Activated CD4-positive, alpha-beta T cell treated with anti-CD3 and anti-CD28 coated beads, Interleukin-10, Interleukin-2, amounts not matched to agents 100 ng/mL and 50 ng/mL, durations not matched to agents 16 hours and 8 hours (primary cell): ENCODE results near the gene DCAF11.

Experiments used
- DNase-seq: peaks from one replicate; pipeline ENCODE4 v3.0.0-alpha.2; 2020

The DCAF11 gene

GRCh38 chr14:24079491-24080141, 35.0 kb upstream of the DCAF11 start:
- DNase-seq: no peak

- no peak for DNase-seq
Measured at GRCh38 chr14:24080142-24080530, 34.4 kb upstream of the DCAF11 start.

- peak; percentile 77 for DNase-seq
Measured at GRCh38 chr14:24080888-24081738, 33.5 kb upstream of the DCAF11 start.

GRCh38 chr14:24081739-24082211, 32.8 kb upstream of the DCAF11 start:
- no peak for DNase-seq

- no peak for DNase-seq
Measured at GRCh38 chr14:24082411-24083080, 32.0 kb upstream of the DCAF11 start.

- DNase-seq: no peak
Measured at GRCh38 chr14:24083462-24083861, 31.1 kb upstream of the DCAF11 start.

- no peak for DNase-seq
Measured at GRCh38 chr14:24084440-24084839, 30.1 kb upstream of the DCAF11 start.

- DNase-seq: no peak
Measured at GRCh38 chr14:24085215-24085614, 29.4 kb upstream of the DCAF11 start.

- no peak for DNase-seq
Measured at GRCh38 chr14:24086193-24086955, 28.2 kb upstream of the DCAF11 start.

GRCh38 chr14:24087004-24087403, 27.6 kb upstream of the DCAF11 start:
- no peak for DNase-seq

GRCh38 chr14:24088095-24088494, 26.5 kb upstream of the DCAF11 start:
- no peak for DNase-seq

GRCh38 chr14:24089890-24090289, 24.7 kb upstream of the DCAF11 start:
- no peak for DNase-seq

- no peak for DNase-seq
Measured at GRCh38 chr14:24092110-24092504, 22.5 kb upstream of the DCAF11 start.

- DNase-seq: no peak
Measured at GRCh38 chr14:24092505-24093206, 21.9 kb upstream of the DCAF11 start.

- DNase-seq: no peak
Measured at GRCh38 chr14:24093207-24093900, 21.2 kb upstream of the DCAF11 start.

GRCh38 chr14:24093901-24094840, 20.4 kb upstream of the DCAF11 start, which contains the start of gene PCK2:
PCK2 (plus strand) TSS chr14:24094311; CDS start chr14:24094406, 95 bp downstream.
- peak; percentile 96 for DNase-seq

GRCh38 chr14:24094841-24095270, 19.7 kb upstream of the DCAF11 start:
- peak; percentile 11 for DNase-seq

GRCh38 chr14:24095271-24096068, 19.1 kb upstream of the DCAF11 start:
- peak; percentile 80 for DNase-seq

GRCh38 chr14:24096545-24097181, 17.9 kb upstream of the DCAF11 start:
- no peak for DNase-seq
